ENCODE data around the gene ATP1B3. TPM values are rescaled to one million over a fixed set of nuclear protein-coding genes. Genes with fewer than 3 reads are reported as not detected.
A peak's percentile ranks its signal among the peaks of the same experiment; 100 is the strongest.

Gene ATP1B3
- total RNA-seq, 1 experiment from 2014 or later, result 250 TPM

DNA sequence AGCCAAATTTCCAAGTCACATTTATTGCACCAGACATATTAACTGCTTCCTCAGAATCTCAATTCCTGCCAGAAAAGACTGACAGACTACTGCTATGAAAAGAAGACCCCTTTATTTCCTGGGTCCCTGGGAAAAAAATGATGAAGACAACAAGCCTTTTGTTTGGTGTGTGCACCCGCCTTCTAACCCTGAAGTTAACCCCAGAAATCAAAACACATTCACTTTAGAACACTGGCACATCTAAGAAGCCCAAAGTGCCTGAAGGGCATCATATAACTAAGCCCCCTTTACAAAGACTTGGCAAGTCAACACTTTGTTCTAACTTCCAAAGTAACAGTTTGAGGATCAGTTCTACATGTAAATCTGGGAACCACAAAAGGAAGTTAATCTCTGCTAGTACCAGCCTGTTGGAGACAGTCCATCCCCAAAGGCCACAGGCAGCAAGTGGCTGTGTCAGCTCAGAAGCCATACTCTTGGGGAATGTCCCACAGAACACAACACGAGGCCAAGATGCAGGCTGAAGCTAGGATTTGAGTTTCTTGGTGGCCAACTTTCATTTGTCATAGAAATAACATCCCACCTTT lies 16.3 kb upstream of the ATP1B3 start:
- H3K9me3 Mint-ChIP-seq, result no peaks in the 10 kb centered on the region
- Histone ChIP-seq H2BK12ac (ENCODE audit: insufficient read length, low read depth, low read length) (no peak overlapping the region), H3K79me2 (ENCODE audit: insufficient read depth, low read length) (no peaks in the 10 kb centered on the region), H2BK120ac (ENCODE audit: low read depth, low read length, poor library complexity, severe bottlenecking) (no peak overlapping the region), H3K23me2 (ENCODE audit: insufficient read length, low read depth, low read length, poor library complexity, severe bottlenecking) (no peaks in the 10 kb centered on the region), H4K20me1 (ENCODE audit: control insufficient read depth, insufficient read depth, insufficient read length) (no peaks in the 10 kb centered on the region), H3K4me1 (ENCODE audit: insufficient read depth, low read length) (no peaks in the 10 kb centered on the region), H3K14ac (ENCODE audit: insufficient read depth, low read length) (no peak overlapping the region), H3K18ac (ENCODE audit: insufficient read length, low read depth, low read length) (no peak overlapping the region), H3K79me1 (ENCODE audit: insufficient read depth, low read depth, low read length, poor library complexity, severe bottlenecking) (no peaks in the 10 kb centered on the region), H3T11ph (ENCODE audit: low read length) (no peak overlapping the region), H4K91ac (ENCODE audit: insufficient read length, low read depth, low read length) (no peak overlapping the region), H3K4ac (ENCODE audit: low read depth, low read length) (no peak overlapping the region), H2BK5ac (ENCODE audit: insufficient read length, low read length) (no peak overlapping the region), H3K27me3 (ENCODE audit: insufficient read depth, low read length) (no peaks in the 10 kb centered on the region), H3K9me3 (ENCODE audit: control insufficient read depth, low read depth, low read length) (no peaks in the 10 kb centered on the region), H3K23ac (ENCODE audit: insufficient read length, low read depth, low read length) (no peak overlapping the region), H3K4me2 (ENCODE audit: insufficient read depth, insufficient read length, low read length) (no peak overlapping the region), H3K56ac (ENCODE audit: insufficient read length, low read depth, low read length) (no peak overlapping the region), H3K9ac (ENCODE audit: extremely low read depth, insufficient read length, low read length) (no peak overlapping the region), H2BK15ac (ENCODE audit: low read depth, low read length) (no peak overlapping the region), H4K5ac (ENCODE audit: insufficient read length, low read depth, low read length) (no peak overlapping the region), H2AFZ (ENCODE audit: low read length) (no peak overlapping the region), H2AK5ac (ENCODE audit: insufficient read length, low read length) (no peak overlapping the region), H4K8ac (replicated peaks; ENCODE audit: insufficient read length, low read depth, low read length) (no peak overlapping the region), H2BK20ac (ENCODE audit: low read depth, low read length, poor library complexity, severe bottlenecking) (no peak overlapping the region), H3K27ac (ENCODE audit: insufficient read length, low read depth, low read length) (no peak overlapping the region)
- peaks cover 3 to 12% of the 10 kb centered on the region in 2 experiments; a peak in 2 of 4 replicates for H3K4me1 Mint-ChIP-seq
- DNase-seq, result no peak
- no CpG with 5 or more reads among the region's 2 CpGs for WGBS (ENCODE audit: extremely low coverage, insufficient read length, low lambda C conversion rate)
- TF ChIP-seq, protein P1, sequence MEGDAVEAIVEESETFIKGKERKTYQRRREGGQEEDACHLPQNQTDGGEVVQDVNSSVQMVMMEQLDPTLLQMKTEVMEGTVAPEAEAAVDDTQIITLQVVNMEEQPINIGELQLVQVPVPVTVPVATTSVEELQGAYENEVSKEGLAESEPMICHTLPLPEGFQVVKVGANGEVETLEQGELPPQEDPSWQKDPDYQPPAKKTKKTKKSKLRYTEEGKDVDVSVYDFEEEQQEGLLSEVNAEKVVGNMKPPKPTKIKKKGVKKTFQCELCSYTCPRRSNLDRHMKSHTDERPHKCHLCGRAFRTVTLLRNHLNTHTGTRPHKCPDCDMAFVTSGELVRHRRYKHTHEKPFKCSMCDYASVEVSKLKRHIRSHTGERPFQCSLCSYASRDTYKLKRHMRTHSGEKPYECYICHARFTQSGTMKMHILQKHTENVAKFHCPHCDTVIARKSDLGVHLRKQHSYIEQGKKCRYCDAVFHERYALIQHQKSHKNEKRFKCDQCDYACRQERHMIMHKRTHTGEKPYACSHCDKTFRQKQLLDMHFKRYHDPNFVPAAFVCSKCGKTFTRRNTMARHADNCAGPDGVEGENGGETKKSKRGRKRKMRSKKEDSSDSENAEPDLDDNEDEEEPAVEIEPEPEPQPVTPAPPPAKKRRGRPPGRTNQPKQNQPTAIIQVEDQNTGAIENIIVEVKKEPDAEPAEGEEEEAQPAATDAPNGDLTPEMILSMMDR (conservative IDR thresholded peaks at IDR 0.05), result no peak
- no peaks in the 10 kb centered on the region for H3K27me3 Mint-ChIP-seq (ENCODE audit: low read depth)
- H3K36me3 Mint-ChIP-seq (ENCODE audit: insufficient read depth in 1 of 3, low read depth in 3 of 3), result no peaks in the 10 kb centered on the region
- 0 out of 7 replicates have a peak overlapping the region, but pooled peaks of 1 of the 3 experiments have one; percentile 23 for H3K27ac Mint-ChIP-seq
- no peak overlapping the region for H3K4me3 Mint-ChIP-seq

Measured in H9 (cell line).